A549 (cell line): ENCODE measurements around the gene P2RX5. TPM values are rescaled to one million over a fixed set of nuclear protein-coding genes. Genes with fewer than 3 reads are reported as not detected.
A peak's percentile ranks its signal among the peaks of the same experiment; 100 is the strongest.

ENCODE experiments used
- ATAC-seq, 2 experiments: fragments of 200-7000 bp in 1 of 2; fragments of >200 bp in 1 of 2; cut with Nextera tagmentation in 1 of 2; cut with Tn5 transposase in 1 of 2; 3 replicates each; pipeline versions ENCODE4 v1.8.0 to v1.9.1; 2018 to 2020; ENCODE audit warnings: mild to moderate bottlenecking in 1 of 2, moderate library complexity in 1 of 2
- CTCF ChIA-PET: fragments of 300-600 bp; sonication (Branson Sonifier 250); formaldehyde crosslinking; extraction: SDS; loops from one replicate; lab custom pipeline; 2021; ENCODE audit warnings: antibody characterized with exemption, inconsistent platforms; lab: Yijun Ruan, JAX
- POLR2A ChIA-PET: fragments of 350-600 bp; formaldehyde crosslinking; extraction: SDS; loops from one replicate; lab custom pipeline; 2021; ENCODE audit warnings: antibody characterized with exemption, inconsistent platforms; lab: Yijun Ruan, JAX
- DNase-seq, 2 experiments: peaks; one replicate each; pipeline versions ENCODE4 v3.0.0 to v3.0.0-alpha.2; 2011 to 2016; ENCODE audit warnings: low read depth in 1 of 2, low spot score in 1 of 2
- FAIRE-seq: peaks from 2 replicates; lab custom pipeline; 2011; peaks lifted over from hg19 to GRCh38; lab: Jason Lieb, UNC
- H3K27ac ChIP-seq, 2 experiments: fragments of >200 bp; sonication (Bioruptor Twin); formaldehyde crosslinking; 3 replicates each; pipeline ENCODE4 v1.5.1; 2016 to 2017
- H3K4me1 ChIP-seq: fragments of >200 bp; sonication (Bioruptor Twin); formaldehyde crosslinking; 3 replicates; pipeline ENCODE4 v1.6.1; 2016
- H3K4me2 ChIP-seq: fragments of >200 bp; sonication (Bioruptor Twin); formaldehyde crosslinking; 3 replicates; pipeline ENCODE4 v1.6.1; 2016
- H3K4me3 ChIP-seq: fragments of >200 bp; sonication (Bioruptor Twin); formaldehyde crosslinking; 3 replicates; pipeline ENCODE4 v1.5.1; 2016
- H3K9me3 ChIP-seq: fragments of >200 bp; sonication (Bioruptor Twin); formaldehyde crosslinking; 3 replicates; pipeline ENCODE4 v1.6.1; 2016
- ATOH8 ChIP-seq: fragments of 250-450 bp; sonication (Bioruptor Pico); IDR thresholded peaks from 2 replicates; pipeline ENCODE4 v1.5.0; 2020; ENCODE audit warnings: low read depth, mild to moderate bottlenecking, moderate library complexity
- BCL3 ChIP-seq: fragments of >200 bp; sonication (Bioruptor Twin); formaldehyde crosslinking; IDR thresholded peaks from 3 replicates; pipeline ENCODE4 v1.6.1; 2016
- CBX2 ChIP-seq: fragments of 200-600 bp; sonication (generic); IDR thresholded peaks from 2 replicates; pipeline ENCODE4 v1.6.1; 2016; ENCODE audit warnings: low read depth, mild to moderate bottlenecking, borderline replicate concordance
- CEBPB ChIP-seq, 2 experiments: fragments of >200 bp in 1 of 2; sonication (Bioruptor Twin) in 1 of 2; formaldehyde crosslinking in 1 of 2; IDR thresholded peaks; 2 replicates each; pipeline ENCODE4 v1.6.1; 2012 to 2016
- CHD4 ChIP-seq: fragments of 200-600 bp; sonication (generic); IDR thresholded peaks from 2 replicates; pipeline ENCODE4 v1.6.1; 2016; ENCODE audit warnings: antibody characterized with exemption, mild to moderate bottlenecking, borderline replicate concordance
- E2F6 ChIP-seq: IDR thresholded peaks from 2 replicates; pipeline ENCODE4 v1.6.1; 2012; ENCODE audit warnings: low read depth, borderline replicate concordance
- EHF ChIP-seq: fragments of 250-450 bp; sonication (Bioruptor Pico); IDR thresholded peaks from 2 replicates; pipeline ENCODE4 v1.5.0; 2020; ENCODE audit warnings: mild to moderate bottlenecking
- EHMT2 ChIP-seq: fragments of 200-600 bp; sonication (generic); IDR thresholded peaks from 2 replicates; pipeline ENCODE4 v1.6.1; 2016; ENCODE audit warnings: antibody characterized with exemption, low read depth, mild to moderate bottlenecking, moderate library complexity
- ELK1 ChIP-seq: fragments of 150-350 bp; IDR thresholded peaks from 2 replicates; pipeline ENCODE4 v1.6.1; 2014; ENCODE audit warnings: low read depth, mild to moderate bottlenecking, low read length
- EP300 ChIP-seq, 2 experiments: fragments of >200 bp; sonication (Bioruptor Twin); formaldehyde crosslinking; IDR thresholded peaks; 2 replicates in 1 of 2; 3 replicates in 1 of 2; pipeline ENCODE4 v1.6.1; 2016 to 2017
- ESRRA ChIP-seq: fragments of 150-350 bp; IDR thresholded peaks from 2 replicates; pipeline ENCODE4 v1.6.1; 2014; ENCODE audit warnings: mild to moderate bottlenecking, low read length, borderline replicate concordance
- FOSB ChIP-seq: fragments of 250-450 bp; sonication (Bioruptor Pico); IDR thresholded peaks from 2 replicates; pipeline ENCODE4 v1.5.0; 2020; ENCODE audit warnings: mild to moderate bottlenecking, moderate library complexity
- FOXS1 ChIP-seq: fragments of 250-450 bp; sonication (Bioruptor Pico); IDR thresholded peaks from 2 replicates; pipeline ENCODE4 v1.5.0; 2020; ENCODE audit warnings: mild to moderate bottlenecking, moderate library complexity
- GATA3 ChIP-seq: IDR thresholded peaks from 2 replicates; pipeline ENCODE4 v1.6.1; 2012; ENCODE audit warnings: borderline replicate concordance
- HES2 ChIP-seq: fragments of >200 bp; sonication (Bioruptor Twin); formaldehyde crosslinking; IDR thresholded peaks from 2 replicates; pipeline ENCODE4 v1.6.1; 2016
- HMGXB4 ChIP-seq: fragments of 250-450 bp; sonication (Bioruptor Pico); IDR thresholded peaks from 2 replicates; pipeline ENCODE4 v1.5.0; 2021; ENCODE audit warnings: mild to moderate bottlenecking, moderate library complexity, borderline replicate concordance
- HOXA7 ChIP-seq: fragments of 250-450 bp; sonication (Bioruptor Pico); IDR thresholded peaks from 2 replicates; pipeline ENCODE4 v1.5.0; 2020; ENCODE audit warnings: mild to moderate bottlenecking, moderate library complexity
- HOXB13 ChIP-seq: fragments of 250-450 bp; sonication (Bioruptor Pico); IDR thresholded peaks from 2 replicates; pipeline ENCODE4 v1.5.0; 2020; ENCODE audit warnings: low read depth, mild to moderate bottlenecking, moderate library complexity
- JUN ChIP-seq, 2 experiments: fragments of >200 bp; sonication (Bioruptor Twin); formaldehyde crosslinking; IDR thresholded peaks; 2 replicates in 1 of 2; 3 replicates in 1 of 2; pipeline ENCODE4 v1.6.1; 2016 to 2017
- JUNB ChIP-seq: fragments of >200 bp; sonication (Bioruptor Twin); formaldehyde crosslinking; IDR thresholded peaks from 2 replicates; pipeline ENCODE4 v1.6.1; 2016
- KDM1A ChIP-seq: fragments of 200-600 bp; sonication (generic); IDR thresholded peaks from 2 replicates; pipeline ENCODE4 v1.6.1; 2016; ENCODE audit warnings: low read depth, mild to moderate bottlenecking
- MAFK ChIP-seq: fragments of 450-650 bp; IDR thresholded peaks from 2 replicates; pipeline ENCODE4 v1.6.1; 2014; ENCODE audit not compliant: partially characterized antibody
- MYC ChIP-seq: IDR thresholded peaks from 2 replicates; pipeline ENCODE4 v1.6.1; 2012; ENCODE audit warnings: mild to moderate bottlenecking, inconsistent platforms, low read length, improper control_type of control experiment, borderline replicate concordance
- NPAS2 ChIP-seq: fragments of 250-450 bp; sonication (Bioruptor Pico); IDR thresholded peaks from 2 replicates; pipeline ENCODE4 v1.8.0; 2022; ENCODE audit warnings: mild to moderate bottlenecking, moderate library complexity, borderline replicate concordance
- RARB ChIP-seq: fragments of 250-450 bp; sonication (Bioruptor Pico); IDR thresholded peaks from 2 replicates; pipeline ENCODE4 v1.8.0; 2021; ENCODE audit warnings: mild to moderate bottlenecking, moderate library complexity
- RCOR1 ChIP-seq: fragments of 150-350 bp; IDR thresholded peaks from 2 replicates; pipeline ENCODE4 v1.6.1; 2014; ENCODE audit warnings: antibody characterized with exemption, low read length, low read depth
- RNF2 ChIP-seq: fragments of 200-600 bp; sonication (generic); IDR thresholded peaks from 2 replicates; pipeline ENCODE4 v1.6.1; 2016; ENCODE audit warnings: low read depth, mild to moderate bottlenecking, antibody characterized with exemption, moderate library complexity, borderline replicate concordance
- SMC3 ChIP-seq: fragments of >200 bp; sonication (Bioruptor Twin); formaldehyde crosslinking; IDR thresholded peaks from 3 replicates; pipeline ENCODE4 v1.6.1; 2018; ENCODE audit warnings: inconsistent platforms
- TP53 ChIP-seq: fragments of 250-450 bp; sonication (Bioruptor Pico); IDR thresholded peaks from 2 replicates; pipeline ENCODE4 v1.5.0; 2021; ENCODE audit warnings: mild to moderate bottlenecking, moderate library complexity
- ZC3H11A ChIP-seq: fragments of 450-650 bp; IDR thresholded peaks from 2 replicates; pipeline ENCODE4 v1.6.1; 2014; ENCODE audit warnings: antibody characterized with exemption, mild to moderate bottlenecking
- ZFP36 ChIP-seq: fragments of 450-650 bp; IDR thresholded peaks from 2 replicates; pipeline ENCODE4 v1.6.1; 2014; ENCODE audit warnings: borderline replicate concordance; ENCODE audit not compliant: partially characterized antibody
- WGBS: methylation state at CpG from one replicate; pipeline ENCODE4 v1.1.6; 2017; ENCODE audit errors: missing lambda C conversion rate; 5-methylcytosine and 5-hydroxymethylcytosine counted together
- polyA plus RNA-seq, 4 experiments: library from polyadenylated mRNA; depleted of rRNA in 3 of 4; stranded (reverse); fragments of >200 nt; fragmentation: RNase III in 1 of 4; extraction: RNeasy Plus Mini Kit Qiagen cat#74134 plus additional on column Dnase treatment in 1 of 4; gene quantifications; 2 replicates in 3 of 4; 3 replicates in 1 of 4; pipeline ENCODE4 v1.2.3, GENCODE V29; 2011 to 2017

P2RX5 gene
- polyA plus RNA-seq, 2 of the 4 experiments (the other 2 are of a cell fraction) = 7.8 to 10.6 TPM

GRCh38 chr17:3681565-3681964 lies 14.4 kb downstream of the P2RX5 start:
- 83% methylated on average over 20 of the region's 20 CpGs for WGBS
- Histone ChIP-seq H3K27ac (no peak overlapping the region), H3K4me2 (no peak overlapping the region), H3K9me3 (no peaks in the 10 kb centered on the region), H3K4me3 (no peak overlapping the region), H3K4me1 (no peaks in the 10 kb centered on the region)
- ATAC-seq (no peak), DNase-seq (no peak), FAIRE-seq (no peak)
- CTCF ChIA-PET = interaction anchor here (1.2 to 1.7 kb wide), 4 partner anchors 10 to 146 kb away, joined by 3 to 6 read pairs (median 6); no protein-coding TSS in a partner anchor
- TF ChIP-seq HMGXB4 (CRISPR knock-in tag) (no peak), CBX2 (no peak), FOXS1 (CRISPR knock-in tag) (no peak), CEBPB (IDR thresholded peaks at IDR 0.05) (no peak)
- POLR2A ChIA-PET = no interaction called here

GRCh38 chr17:3681057-3681456 lies 14.9 kb downstream of the P2RX5 start:
- WGBS = 90% methylated on average over 11 of the region's 12 CpGs

GRCh38 chr17:3679531-3680126 lies 16.3 kb downstream of the P2RX5 start:
- ChIA-PET CTCF (interaction anchor here (1.3 to 1.7 kb wide), 2 partner anchors 11 to 55 kb away, joined by 3 to 5 read pairs; no protein-coding TSS in a partner anchor), POLR2A (interaction anchor here (1.0 to 2.2 kb wide), 2 partner anchors 10 to 12 kb away, joined by 3 to 8 read pairs; no protein-coding TSS in a partner anchor)
- 75% methylated on average over 20 of the region's 20 CpGs for WGBS
- H3K27ac ChIP-seq = no peak overlapping the region
- no peak overlapping the region for H3K4me2 ChIP-seq
- H3K4me3 ChIP-seq = no peak overlapping the region
- FAIRE-seq (no peak), ATAC-seq (peak; percentile 23 to 24; a peak in 5 of 6 replicates), DNase-seq (no peak)
- H3K4me1 ChIP-seq = no peaks in the 10 kb centered on the region
- no peaks in the 10 kb centered on the region for H3K9me3 ChIP-seq
- TF ChIP-seq ESRRA (no peak), GATA3 (no peak), E2F6 (no peak), JUN (IDR thresholded peaks at IDR 0.05) (no peak), ZFP36 (no peak), HES2 (no peak), ELK1 (no peak), NPAS2 (CRISPR knock-in tag) (no peak), JUNB (no peak), MYC (no peak), EHF (CRISPR knock-in tag) (no peak), EHMT2 (no peak), MAFK (no peak), RARB (CRISPR knock-in tag) (no peak)

More at GRCh38 chr17:3681057-3681456, 14.9 kb downstream of the P2RX5 start:
- Histone ChIP-seq H3K4me3 (no peak overlapping the region), H3K4me2 (no peak overlapping the region), H3K27ac (no peak overlapping the region), H3K9me3 (no peaks in the 10 kb centered on the region), H3K4me1 (no peaks in the 10 kb centered on the region)
- TF ChIP-seq RCOR1 (no peak), EHMT2 (no peak), SMC3 (no peak), ATOH8 (no peak), RNF2 (no peak), FOSB (no peak), BCL3 (no peak), CBX2 (no peak), ZC3H11A (no peak), CHD4 (no peak), HOXA7 (no peak), HOXB13 (CRISPR knock-in tag) (no peak), KDM1A (no peak), TP53 (CRISPR knock-in tag) (no peak), EP300 (IDR thresholded peaks at IDR 0.05) (no peak)
- DNase-seq (no peak), FAIRE-seq (no peak), ATAC-seq (no peak)
- ChIA-PET CTCF (interaction anchor here (1.2 kb wide), 1 partner anchor 57 kb away, joined by 5 read pairs; no protein-coding TSS in a partner anchor), POLR2A (no interaction called here)
